ENCODE data around the gene SLC26A9. TPM values are rescaled to one million over a fixed set of nuclear protein-coding genes. Genes with fewer than 3 reads are reported as not detected.

Gene SLC26A9
- total and polyA plus RNA-seq, 2 of the 4 experiments (the other 2 are of a cell fraction), result not detected

GRCh38 chr1:205983925-205984725, 40.9 kb upstream of the SLC26A9 start (continued):
- TF ChIP-seq USF2 (IDR thresholded peaks at IDR 0.05; ENCODE audit: low read depth, low read length) (no peak), CHD1 (IDR thresholded peaks at IDR 0.05; ENCODE audit: low read depth, low read length) (no peak)

GRCh38 chr1:205981257-205981656, 38.0 kb upstream of the SLC26A9 start:
- ChIA-PET CTCF (no interaction called here), POLR2A (ENCODE audit: unreplicated experiment) (no interaction called here)
- Histone ChIP-seq H2BK120ac (ENCODE audit: low read depth, low read length) (no peak overlapping the region), H2AFZ (replicated peaks; ENCODE audit: low read length, poor library complexity) (no peak overlapping the region), H2BK15ac (ENCODE audit: low read depth, low read length) (no peak overlapping the region), H3K4me1 (ENCODE audit: control insufficient read depth, insufficient read depth, low read length) (no peaks in the 10 kb centered on the region), H4K20me1 (ENCODE audit: insufficient read depth, low read length) (no peaks in the 10 kb centered on the region; the same call in 1 of the 2 replicates), H2AK9ac (replicated peaks; ENCODE audit: low read depth, low read length, poor library complexity) (no peak overlapping the region), H3K27me3 (ENCODE audit: control insufficient read depth, insufficient read depth, low read length) (no peaks in the 10 kb centered on the region), H2BK20ac (ENCODE audit: low read depth, low read length) (no peak overlapping the region), H4K5ac (ENCODE audit: low read depth, low read length) (no peak overlapping the region), H3K18ac (ENCODE audit: low read depth, low read length) (no peak overlapping the region), H3K56ac (ENCODE audit: extremely low read depth, insufficient read depth, low read length) (no peak overlapping the region), H3K14ac (replicated peaks; ENCODE audit: low read depth, low read length) (no peak overlapping the region), H4K8ac (ENCODE audit: low read depth in 2 of 2, low read length in 2 of 2) (no peak overlapping the region), H2AK5ac (ENCODE audit: low read depth, low read length) (no peak overlapping the region), H2BK5ac (ENCODE audit: low read depth, low read length, poor library complexity, severe bottlenecking) (no peak overlapping the region), H3K4ac (ENCODE audit: low read depth, low read length) (no peak overlapping the region), H4K91ac (ENCODE audit: insufficient read depth, low read depth, low read length) (no peak overlapping the region), H3K36me3 (ENCODE audit: control insufficient read depth, insufficient read depth, low read length) (no peaks in the 10 kb centered on the region; the same call in 1 of the 2 replicates), H3K79me1 (ENCODE audit: low read depth in 1 of 2, low read length in 2 of 2) (no peaks in the 10 kb centered on the region), H3K4me3 (ENCODE audit: insufficient read depth, low read depth, low read length) (no peak overlapping the region), H3K9me1 (ENCODE audit: insufficient read depth, low read length) (no peaks in the 10 kb centered on the region), H3K23ac (ENCODE audit: low read depth, low read length) (no peak overlapping the region), H3K9ac (ENCODE audit: low read depth, low read length) (no peak overlapping the region), H3K4me2 (ENCODE audit: low read depth, low read length) (no peak overlapping the region), H3K9me3 (ENCODE audit: control insufficient read depth, insufficient read depth, low read length) (no peaks in the 10 kb centered on the region), H3K27ac (ENCODE audit: insufficient read depth, low read length) (no peak overlapping the region)
- dilution Hi-C loops (cut with HindIII; ENCODE audit: low sequenced_read_pairs, unreplicated experiment) (no loop called here), in situ Hi-C loops (cut with MboI; ENCODE audit: low sequenced_read_pairs) (loop anchor here (5.0 to 10.0 kb wide), 3 partner anchors 121 to 326 kb away; no protein-coding TSS in a partner anchor), intact Hi-C loops (cut with micrococcal nuclease) (no loop called here)
- no TSS peak for BruUV-seq (replicated peaks)
- no peak for ATAC-seq (ENCODE audit: low read depth)
- DNase-seq, result no peak
- WGBS, 2 experiments (ENCODE audit: extremely low coverage in 2 of 2, insufficient read length in 1 of 2), result no CpG with 5 or more reads among the region's 1 CpG
- no peak for TF ChIP-seq CTCF (conservative IDR thresholded peaks at IDR 0.05; ENCODE audit: low read depth, low read length)
- no peak for TF ChIP-seq USF2 (IDR thresholded peaks at IDR 0.05; ENCODE audit: low read depth, low read length)
- TF ChIP-seq NFE2L2 (IDR thresholded peaks at IDR 0.05; ENCODE audit: low read depth, low read length), result no peak
- TF ChIP-seq MAZ (IDR thresholded peaks at IDR 0.05; ENCODE audit: borderline replicate concordance, low read depth, low read length), result no peak
- no peak for TF ChIP-seq CHD1 (IDR thresholded peaks at IDR 0.05; ENCODE audit: low read depth, low read length)
- no peak for TF ChIP-seq MXI1 (IDR thresholded peaks at IDR 0.05; ENCODE audit: borderline replicate concordance, low read depth, low read length)
- no peak for TF ChIP-seq POLR2A (IDR thresholded peaks at IDR 0.05; ENCODE audit: low read depth, low read length)
- TF ChIP-seq MAFK (IDR thresholded peaks at IDR 0.05; ENCODE audit: low read depth, low read length), result no peak
- TF ChIP-seq RCOR1 (IDR thresholded peaks at IDR 0.05; ENCODE audit: insufficient replicate concordance, low read length), result no peak
- no peak for TF ChIP-seq SMC3 (IDR thresholded peaks at IDR 0.05; ENCODE audit: low read depth, low read length)
